Activated CD8-positive, alpha-beta memory T cell treated with anti-CD3 and anti-CD28 coated beads for 1 hour (primary cell): ENCODE data around the gene ILKAP.

Experiments
- DNase-seq, 2 donors: peaks; one replicate each; pipeline ENCODE4 v3.0.0-alpha.2; 2020; ENCODE audit warnings: low read depth in 1 of 2; ENCODE audit errors: extremely low read depth in 1 of 2

ILKAP gene, protein sequence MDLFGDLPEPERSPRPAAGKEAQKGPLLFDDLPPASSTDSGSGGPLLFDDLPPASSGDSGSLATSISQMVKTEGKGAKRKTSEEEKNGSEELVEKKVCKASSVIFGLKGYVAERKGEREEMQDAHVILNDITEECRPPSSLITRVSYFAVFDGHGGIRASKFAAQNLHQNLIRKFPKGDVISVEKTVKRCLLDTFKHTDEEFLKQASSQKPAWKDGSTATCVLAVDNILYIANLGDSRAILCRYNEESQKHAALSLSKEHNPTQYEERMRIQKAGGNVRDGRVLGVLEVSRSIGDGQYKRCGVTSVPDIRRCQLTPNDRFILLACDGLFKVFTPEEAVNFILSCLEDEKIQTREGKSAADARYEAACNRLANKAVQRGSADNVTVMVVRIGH

GRCh38 chr2:238203094-238203972, at the start of gene ILKAP:
Gene ILKAP, minus strand, starts transcription at chr2:238203695. Its CDS starts 142 bp downstream, at chr2:238203553.
- peak; percentile 70 to 86 for DNase-seq

- DNase-seq = no peak
These were observed 49.5 kb upstream of the ILKAP start for GRCh38 chr2:238252766-238253630.

GRCh38 chr2:238251986-238252385, 48.5 kb upstream of the ILKAP start:
- no peak for DNase-seq

DNA sequence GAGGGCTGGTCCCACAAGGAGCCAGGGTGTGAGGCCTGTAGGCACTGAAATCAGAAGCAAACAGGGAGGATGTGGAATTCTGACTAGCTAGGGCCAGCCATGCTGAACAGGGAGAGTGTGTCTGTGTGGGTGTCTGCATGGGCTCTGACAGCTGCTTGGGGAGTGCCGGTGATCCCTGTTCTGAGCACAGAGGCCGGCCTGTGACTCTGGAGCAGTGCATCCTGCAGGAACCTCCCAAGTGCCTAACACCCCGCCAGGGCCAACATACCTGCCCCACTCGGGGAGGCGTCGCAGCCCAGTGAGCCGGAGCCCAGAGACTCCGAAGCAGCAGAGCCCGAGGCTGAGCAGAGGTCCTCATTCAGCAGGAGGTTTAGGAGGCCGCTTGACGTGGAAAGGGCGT, 47.8 kb upstream of the ILKAP start:
- DNase-seq = no peak

GRCh38 chr2:238250896-238251295, 47.4 kb upstream of the ILKAP start:
- DNase-seq = no peak

DNA sequence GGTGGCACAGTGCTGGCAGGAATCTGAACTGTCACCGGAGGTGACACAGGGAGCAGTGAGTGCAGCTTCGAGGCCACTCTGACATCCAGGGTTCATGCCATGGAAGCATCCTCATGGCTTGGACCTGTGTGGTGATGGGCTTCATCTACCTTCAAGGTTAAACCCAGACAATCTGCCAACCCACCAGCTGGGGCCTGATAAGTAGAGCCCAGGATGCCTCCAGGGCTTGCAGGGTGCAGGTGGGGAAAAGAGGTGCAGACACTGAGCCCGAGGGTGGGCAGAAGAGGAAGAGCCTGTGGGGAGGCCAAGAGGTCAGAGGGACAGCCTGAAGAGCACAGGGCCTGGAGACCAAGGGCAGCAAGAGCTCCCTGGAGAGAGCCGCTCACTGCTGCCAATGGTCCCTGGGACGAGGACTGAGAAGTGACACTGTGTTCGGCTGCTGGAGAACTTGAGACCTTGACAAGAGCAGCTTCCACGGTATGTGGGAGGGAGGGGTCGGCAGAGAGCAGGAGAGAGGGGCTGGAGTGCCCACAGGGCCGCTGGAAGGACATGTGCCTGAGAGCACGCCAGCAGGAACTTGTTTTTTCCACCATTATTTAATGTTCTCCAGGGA, 44.5 kb upstream of the ILKAP start:
- DNase-seq = no peak

DNA sequence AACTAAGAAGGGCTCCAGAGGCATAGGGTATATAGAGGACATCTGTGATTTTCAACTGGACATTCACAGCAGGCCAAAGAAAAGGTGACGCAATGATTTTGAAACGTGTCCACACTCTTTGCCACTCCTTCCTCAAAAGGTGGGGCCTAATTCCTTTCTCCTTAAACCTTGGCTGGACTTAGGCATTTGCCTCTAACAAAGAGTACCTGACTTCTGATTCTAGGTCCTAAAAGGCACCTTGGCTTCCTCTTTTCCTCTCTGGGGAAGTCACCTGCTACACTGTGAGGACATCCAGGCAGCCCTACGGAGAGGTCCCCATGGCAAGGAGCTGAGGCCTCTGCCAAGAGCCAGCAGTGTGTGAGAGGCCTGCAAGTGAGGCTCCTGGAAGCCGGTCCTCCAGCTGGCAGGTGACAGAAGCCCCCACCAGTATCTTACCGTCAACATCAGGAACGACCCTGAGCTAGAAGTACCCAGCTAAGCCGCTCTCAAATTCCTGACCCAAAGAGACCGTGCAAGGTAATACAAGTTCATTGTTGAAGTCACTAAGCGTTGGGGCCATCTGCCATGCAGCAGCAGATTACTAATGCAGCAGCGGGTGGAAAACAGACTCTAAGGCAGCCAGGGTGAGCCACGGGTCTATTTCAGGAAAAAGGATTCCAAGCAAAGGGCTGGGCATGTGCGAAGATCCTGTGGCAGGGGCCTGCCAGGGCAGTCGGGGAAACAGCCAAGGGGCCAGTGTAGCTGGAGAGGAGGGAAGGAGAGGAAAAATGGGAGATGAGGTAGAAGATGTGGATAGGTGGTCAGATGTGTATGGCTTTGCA, 43.7 kb upstream of the ILKAP start:
- DNase-seq = no peak

DNA sequence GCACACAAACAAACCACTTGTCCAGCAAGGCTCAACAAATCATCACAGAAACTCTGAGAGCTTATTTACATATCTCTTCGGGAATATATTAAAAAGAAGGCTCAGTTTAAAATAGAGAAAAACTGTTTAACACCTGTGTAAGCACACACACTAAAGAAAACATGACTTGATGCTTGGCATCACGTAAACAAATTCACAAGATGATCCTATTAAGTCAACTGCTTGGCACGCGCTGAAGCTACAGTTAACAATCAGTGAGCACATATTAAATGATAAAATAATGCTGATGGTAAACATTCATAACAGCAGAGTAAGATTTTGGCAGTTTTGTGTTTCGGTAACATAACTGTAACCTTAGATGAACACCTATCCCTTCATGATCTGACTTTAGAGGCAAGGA, 40.7 kb upstream of the ILKAP start:
- no peak for DNase-seq

DNA sequence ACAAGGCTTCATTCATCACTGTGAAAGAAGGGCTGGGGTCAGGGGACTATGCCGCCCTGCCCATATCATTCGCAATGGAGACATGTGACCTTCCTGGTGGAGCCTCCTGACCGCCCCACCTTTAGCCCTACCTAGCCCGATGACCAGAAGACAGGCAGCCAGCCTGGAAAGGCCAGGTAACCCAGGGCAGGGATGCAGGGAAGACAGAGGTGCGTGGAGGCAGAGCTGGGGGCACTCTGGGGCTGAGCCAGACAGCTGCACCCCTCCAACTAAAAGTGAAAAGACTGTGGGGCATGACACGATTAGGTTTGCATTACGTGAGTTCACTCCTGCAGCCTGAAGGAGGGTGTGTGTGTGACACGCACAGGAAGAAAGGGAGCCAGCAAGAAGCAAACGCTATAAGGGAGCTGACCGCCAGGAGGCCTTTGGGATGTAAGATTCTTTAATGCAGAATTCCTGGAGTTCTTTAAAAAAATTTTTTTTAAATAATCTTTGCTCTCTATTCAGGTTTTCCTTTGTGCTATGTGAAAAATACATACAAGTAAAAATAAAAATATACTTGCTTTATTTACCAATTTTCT, 40.1 kb upstream of the ILKAP start:
- no peak for DNase-seq

GRCh38 chr2:238242731-238243495, 39.4 kb upstream of the ILKAP start:
- DNase-seq = no peak

- no peak for DNase-seq
These were observed 38.5 kb upstream of the ILKAP start for GRCh38 chr2:238241970-238242369.

DNA sequence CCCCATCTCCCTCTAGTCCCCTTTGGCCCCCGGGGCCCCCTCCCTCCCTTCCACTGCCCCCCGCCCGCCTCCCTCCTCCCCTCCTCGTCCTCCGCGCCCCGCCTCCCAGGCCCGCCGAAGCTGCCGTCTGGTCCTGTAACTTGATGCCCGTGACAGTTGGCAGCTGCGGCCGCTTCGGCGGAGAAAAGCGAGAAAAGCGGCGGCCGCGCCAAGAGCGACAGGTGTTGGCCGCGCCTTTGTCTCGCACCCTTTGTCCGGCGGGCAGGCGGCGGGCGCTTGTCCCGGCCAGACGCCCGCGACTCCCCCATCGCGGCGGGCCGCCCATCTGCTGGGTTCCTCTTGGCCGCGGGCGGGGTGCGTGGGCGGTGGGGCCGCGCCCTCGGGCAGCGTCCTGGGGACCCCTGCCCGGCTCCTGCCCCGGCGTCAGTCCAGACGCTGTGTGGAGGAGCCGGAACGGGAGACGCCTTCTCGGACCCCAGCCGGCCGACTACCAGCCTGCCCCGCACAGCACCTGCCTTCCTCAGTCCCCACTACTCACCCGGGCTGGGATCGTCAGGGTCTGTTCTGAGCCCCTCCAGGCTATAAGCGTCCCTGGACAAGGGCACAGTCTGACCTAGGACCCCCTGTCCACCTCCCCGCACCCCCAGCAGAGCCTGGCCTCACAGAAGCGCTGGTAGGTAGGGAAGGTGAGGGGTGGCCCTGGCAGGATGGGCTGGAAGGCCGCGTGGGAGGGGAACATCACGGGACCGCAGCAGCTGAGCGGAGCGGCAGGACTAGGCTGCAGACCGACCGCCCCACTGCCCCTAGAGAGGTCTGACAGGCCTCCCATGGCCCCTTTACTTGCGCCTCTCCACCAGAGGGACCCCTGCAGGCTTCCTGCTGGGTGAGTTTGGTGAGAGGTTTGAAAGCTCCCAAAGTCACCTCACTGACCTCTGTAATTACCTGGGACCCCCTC, 37.5 kb upstream of the ILKAP start:
- no peak for DNase-seq

GRCh38 chr2:238239863-238240756, 36.6 kb upstream of the ILKAP start, which contains the start of gene HES6:
Gene HES6, minus strand, starts transcription at chr2:238240038. Its CDS starts 133 bp downstream, at chr2:238239905.
- DNase-seq = peak; percentile 40 to 53

DNA sequence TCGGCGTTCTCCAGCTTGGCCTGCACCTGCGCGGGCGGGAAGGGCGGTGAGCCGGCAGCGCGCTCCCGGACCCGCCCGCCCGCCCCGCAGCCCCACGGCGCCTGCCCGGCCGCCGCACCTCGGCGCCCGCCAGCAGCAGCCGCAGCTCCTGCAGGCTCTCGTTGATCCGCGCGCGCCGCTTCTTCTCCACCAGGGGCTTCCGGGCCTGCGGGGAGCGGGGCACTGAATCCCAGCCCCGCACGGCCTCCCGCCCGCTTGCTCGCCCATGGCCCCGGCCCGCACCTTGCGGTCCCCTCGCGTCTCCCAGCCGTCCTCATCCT, 36.0 kb upstream of the ILKAP start:
- DNase-seq = no peak

DNA sequence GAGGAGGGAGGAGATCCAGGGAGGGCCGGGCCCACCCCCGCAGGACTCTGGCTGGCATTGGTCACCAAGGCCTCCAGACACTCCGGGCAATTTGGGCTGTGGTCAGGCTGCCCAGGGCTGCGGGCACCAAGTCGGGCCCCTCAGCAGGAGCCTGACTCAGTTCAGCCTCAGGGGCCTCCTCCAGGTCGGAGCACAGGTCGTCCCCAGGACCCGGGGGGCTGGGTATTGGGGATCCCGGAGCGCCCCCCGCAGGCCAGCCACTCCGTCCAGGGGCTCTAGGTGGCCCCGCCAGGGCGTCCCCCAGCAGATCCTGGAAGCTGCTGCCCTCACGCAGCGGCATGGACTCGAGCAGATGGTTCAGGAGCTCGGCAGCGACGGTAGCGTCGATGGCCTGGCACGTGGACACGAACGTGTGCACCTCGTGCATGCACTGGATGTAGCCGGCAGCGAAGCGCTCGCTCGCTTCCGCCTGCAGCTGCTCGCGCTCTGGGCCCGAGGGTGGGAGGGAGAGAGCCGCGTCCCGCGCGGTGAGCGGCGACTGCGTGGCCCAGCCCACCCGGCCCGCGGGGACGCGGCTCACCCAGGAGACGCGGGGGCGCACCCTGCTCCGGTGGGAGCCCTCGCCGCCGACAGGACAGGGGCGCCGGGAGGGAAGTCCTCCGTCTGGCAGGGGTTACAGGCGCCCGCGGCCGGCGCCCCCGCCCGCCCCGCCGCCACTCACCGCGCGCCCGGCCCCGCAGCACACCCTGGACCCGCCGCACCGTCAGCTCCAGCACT, 35.5 kb upstream of the ILKAP start:
- peak in 1 of 2 donors; percentile 27 for DNase-seq

GRCh38 chr2:238238311-238238765, 34.8 kb upstream of the ILKAP start:
- no peak for DNase-seq
